Endothelial cell (in vitro differentiated cells): ENCODE results near the gene LONP2. TPM values are rescaled to one million over a fixed set of nuclear protein-coding genes. Genes with fewer than 3 reads are reported as not detected.
A peak's percentile ranks its signal among the peaks of the same experiment; 100 is the strongest.

Experiments
- DNase-seq: peaks from one replicate; pipeline ENCODE4 v3.0.0; 2021; ENCODE audit warnings: low spot score
- H3K27ac Mint-ChIP-seq: one replicate; pipeline ENCODE4 v1.8.0; 2021; ENCODE audit warnings: mixed read lengths, inconsistent platforms; ENCODE audit not compliant: unreplicated experiment
- H3K27me3 Mint-ChIP-seq: one replicate; pipeline ENCODE4 v1.8.0; 2021; ENCODE audit warnings: mild to moderate bottlenecking, moderate library complexity, mixed read lengths, inconsistent platforms; ENCODE audit not compliant: unreplicated experiment
- H3K36me3 Mint-ChIP-seq: one replicate; pipeline ENCODE4 v1.8.0; 2021; ENCODE audit warnings: mild to moderate bottlenecking, low read depth, mixed read lengths, inconsistent platforms; ENCODE audit not compliant: unreplicated experiment
- H3K4me1 Mint-ChIP-seq: one replicate; pipeline ENCODE4 v1.8.0; 2021; ENCODE audit warnings: mild to moderate bottlenecking, mixed read lengths, inconsistent platforms; ENCODE audit not compliant: unreplicated experiment
- H3K4me3 Mint-ChIP-seq: one replicate; pipeline ENCODE4 v1.8.0; 2021; ENCODE audit warnings: mild to moderate bottlenecking, mixed read lengths, inconsistent platforms; ENCODE audit not compliant: unreplicated experiment
- H3K9me3 Mint-ChIP-seq: one replicate; pipeline ENCODE4 v1.8.0; 2021; ENCODE audit warnings: mixed read lengths, inconsistent platforms; ENCODE audit not compliant: unreplicated experiment
- total RNA-seq: library from RNA; stranded (reverse); fragmentation: NEBNext Ultra II Directional; extraction: Animal tissue kit (Norgen Biotek cat#: 25700); gene quantifications from one replicate; pipeline ENCODE4 v1.2.1, GENCODE V29; 2021; ENCODE audit not compliant: unreplicated experiment
- TF ChIP-seq, protein P1 (sequence below): fragments of 200-600 bp; sonication (generic); IDR thresholded peaks from one replicate; pipeline ENCODE4 v1.5.0; 2021; ENCODE audit warnings: antibody characterized with exemption; ENCODE audit not compliant: unreplicated experiment

The LONP2 gene
- total RNA-seq, 1 donor from 2014 or later: 42.6 TPM

DNA sequence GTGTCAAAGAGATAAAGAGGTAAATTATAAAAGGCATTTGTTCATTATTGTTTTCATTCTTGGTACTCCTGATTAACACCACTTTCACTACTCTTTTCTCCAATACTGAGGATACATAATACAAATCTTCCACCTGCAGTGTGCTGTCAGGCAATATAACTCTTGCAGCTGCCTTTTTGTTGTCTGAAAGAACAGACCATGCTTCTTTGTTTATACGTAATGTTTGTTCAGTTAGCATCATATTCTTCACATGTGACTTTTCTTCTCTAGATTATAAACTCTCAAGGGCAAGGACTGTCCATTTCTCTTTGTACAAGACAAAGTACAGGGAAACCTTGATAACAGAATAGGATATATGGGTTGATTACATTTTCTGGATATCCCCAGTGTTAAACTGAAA lies 17.5 kb downstream of the LONP2 start:
- Mint-ChIP-seq H3K36me3 (peaks cover 39% of the 10 kb centered on the region), H3K4me1 (no peaks in the 10 kb centered on the region), H3K9me3 (no peaks in the 10 kb centered on the region), H3K27ac (no peak overlapping the region), H3K27me3 (no peaks in the 10 kb centered on the region), H3K4me3 (no peak overlapping the region)
- TF ChIP-seq, protein P1, sequence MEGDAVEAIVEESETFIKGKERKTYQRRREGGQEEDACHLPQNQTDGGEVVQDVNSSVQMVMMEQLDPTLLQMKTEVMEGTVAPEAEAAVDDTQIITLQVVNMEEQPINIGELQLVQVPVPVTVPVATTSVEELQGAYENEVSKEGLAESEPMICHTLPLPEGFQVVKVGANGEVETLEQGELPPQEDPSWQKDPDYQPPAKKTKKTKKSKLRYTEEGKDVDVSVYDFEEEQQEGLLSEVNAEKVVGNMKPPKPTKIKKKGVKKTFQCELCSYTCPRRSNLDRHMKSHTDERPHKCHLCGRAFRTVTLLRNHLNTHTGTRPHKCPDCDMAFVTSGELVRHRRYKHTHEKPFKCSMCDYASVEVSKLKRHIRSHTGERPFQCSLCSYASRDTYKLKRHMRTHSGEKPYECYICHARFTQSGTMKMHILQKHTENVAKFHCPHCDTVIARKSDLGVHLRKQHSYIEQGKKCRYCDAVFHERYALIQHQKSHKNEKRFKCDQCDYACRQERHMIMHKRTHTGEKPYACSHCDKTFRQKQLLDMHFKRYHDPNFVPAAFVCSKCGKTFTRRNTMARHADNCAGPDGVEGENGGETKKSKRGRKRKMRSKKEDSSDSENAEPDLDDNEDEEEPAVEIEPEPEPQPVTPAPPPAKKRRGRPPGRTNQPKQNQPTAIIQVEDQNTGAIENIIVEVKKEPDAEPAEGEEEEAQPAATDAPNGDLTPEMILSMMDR: no peak
- no peak for DNase-seq

DNA sequence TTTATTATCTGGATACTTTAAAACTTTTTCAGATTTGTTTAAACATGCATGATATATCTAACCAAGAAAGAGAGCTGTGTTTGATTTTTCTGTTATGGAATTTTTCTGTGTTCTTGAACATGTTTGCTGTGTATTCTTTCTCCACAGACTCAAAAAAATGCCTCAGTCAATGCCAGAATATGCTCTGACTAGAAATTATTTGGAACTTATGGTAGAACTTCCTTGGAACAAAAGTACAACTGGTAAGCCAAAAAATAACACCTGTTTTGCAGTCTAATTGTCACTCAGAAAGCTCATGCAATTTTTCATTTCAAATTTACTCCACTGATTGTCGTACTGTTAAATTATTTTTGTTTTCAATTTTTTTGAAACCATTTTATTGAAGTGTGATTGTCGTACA lies 18.5 kb downstream of the LONP2 start:
- H3K27ac Mint-ChIP-seq: no peak overlapping the region
- H3K27me3 Mint-ChIP-seq: no peaks in the 10 kb centered on the region
- no peaks in the 10 kb centered on the region for H3K4me1 Mint-ChIP-seq
- H3K9me3 Mint-ChIP-seq: no peaks in the 10 kb centered on the region
- H3K4me3 Mint-ChIP-seq: peak overlapping the region; percentile 16
- TF ChIP-seq, protein P1: no peak
- DNase-seq: no peak
- H3K36me3 Mint-ChIP-seq: peaks cover 39% of the 10 kb centered on the region

DNA sequence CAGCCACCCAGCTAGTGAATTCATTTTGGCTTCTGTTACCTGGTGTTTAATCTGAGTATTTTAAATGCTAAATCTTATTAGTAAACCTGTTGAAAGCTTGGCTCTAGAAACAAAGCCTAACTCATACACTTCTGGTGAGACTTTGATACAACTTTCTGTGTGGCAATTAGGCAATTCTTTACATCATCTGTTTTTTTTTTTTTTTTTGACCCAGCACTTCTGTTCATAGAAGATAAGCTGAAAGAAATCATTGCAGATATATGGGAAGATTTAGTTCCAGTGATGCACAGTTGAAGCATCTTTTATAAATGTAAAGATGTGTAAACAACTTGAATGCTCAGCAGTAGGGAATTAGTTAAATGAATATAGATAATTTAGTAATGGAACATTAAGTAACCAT lies 24.9 kb downstream of the LONP2 start:
- H3K4me3 Mint-ChIP-seq: no peak overlapping the region
- TF ChIP-seq, protein P1: no peak
- peaks cover 9% of the 10 kb centered on the region for H3K36me3 Mint-ChIP-seq
- no peak overlapping the region for H3K27ac Mint-ChIP-seq
- H3K27me3 Mint-ChIP-seq: no peaks in the 10 kb centered on the region
- no peak for DNase-seq
- H3K4me1 Mint-ChIP-seq: peaks cover 10% of the 10 kb centered on the region
- H3K9me3 Mint-ChIP-seq: no peaks in the 10 kb centered on the region

DNA sequence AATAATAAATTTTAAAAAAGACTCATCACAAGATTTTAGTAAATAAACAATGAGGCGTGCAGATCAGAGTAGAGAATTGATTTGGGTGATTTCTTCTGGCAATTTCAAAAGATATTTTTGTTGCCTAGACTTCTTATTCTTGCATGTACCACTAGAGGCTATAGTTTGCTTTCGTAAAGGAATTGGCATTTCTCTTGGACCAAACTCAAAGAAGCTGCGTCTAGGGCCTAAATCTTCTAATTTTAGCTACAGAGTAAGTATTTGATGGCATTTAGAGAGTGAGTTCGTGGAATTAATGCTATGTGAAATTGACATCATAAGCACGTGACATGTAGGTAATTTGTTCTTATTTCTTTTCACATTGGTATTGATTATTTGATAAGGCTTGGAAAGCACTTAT lies 27.6 kb downstream of the LONP2 start:
- Mint-ChIP-seq H3K4me1 (peaks cover 23% of the 10 kb centered on the region), H3K9me3 (no peaks in the 10 kb centered on the region), H3K36me3 (no peaks in the 10 kb centered on the region), H3K27ac (no peak overlapping the region), H3K4me3 (no peak overlapping the region), H3K27me3 (no peaks in the 10 kb centered on the region)
- no peak for DNase-seq
- TF ChIP-seq, protein P1: no peak

DNA sequence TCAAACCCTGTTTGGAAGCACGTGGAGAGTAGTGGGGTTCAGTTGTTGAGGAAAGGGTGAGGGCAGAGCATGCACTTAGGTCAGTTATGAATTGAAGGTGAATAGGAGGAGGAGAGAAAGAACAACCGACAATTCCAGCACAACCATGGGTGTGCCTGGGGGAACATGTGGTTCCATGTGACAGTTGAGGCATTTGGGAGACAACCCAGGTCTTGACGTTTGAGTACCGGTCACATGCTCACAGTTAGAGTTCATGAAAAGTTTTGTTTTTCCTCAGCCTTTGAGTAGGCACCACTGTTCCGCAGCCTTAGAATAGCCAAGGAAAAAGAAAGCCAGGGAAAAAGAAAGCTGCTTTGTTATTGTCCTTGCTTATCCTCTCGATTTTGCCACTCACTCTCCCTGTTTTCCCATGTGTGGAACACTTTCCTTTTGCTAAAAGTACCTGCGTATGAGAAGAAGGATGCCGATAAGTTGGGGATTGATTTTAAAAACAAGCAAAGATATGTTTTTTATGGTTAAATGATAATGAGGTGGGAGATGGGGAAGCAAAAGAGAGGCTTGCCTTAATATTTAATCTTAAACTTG lies 28.8 kb downstream of the LONP2 start:
- no peaks in the 10 kb centered on the region for H3K27me3 Mint-ChIP-seq
- no peaks in the 10 kb centered on the region for H3K36me3 Mint-ChIP-seq
- DNase-seq: no peak
- TF ChIP-seq, protein P1: no peak
- H3K4me1 Mint-ChIP-seq: peaks cover 34% of the 10 kb centered on the region
- no peak overlapping the region for H3K4me3 Mint-ChIP-seq
- H3K9me3 Mint-ChIP-seq: no peaks in the 10 kb centered on the region
- peak overlapping the region; percentile 15 for H3K27ac Mint-ChIP-seq
